Astrocyte of the spinal cord (primary cell): ENCODE results near the gene FOXE1.

Experiments used
- DNase-seq: peaks from one replicate; pipeline ENCODE4 v3.0.0; 2011; ENCODE audit warnings: low read depth, low spot score
- H3K4me3 ChIP-seq: 2 replicates; pipeline ENCODE4 v1.5.1; 2011; ENCODE audit warnings: low read depth, mild to moderate bottlenecking, low read length, moderate library complexity
- CTCF ChIP-seq: IDR thresholded peaks from 2 replicates; pipeline ENCODE4 v1.5.1; 2012; ENCODE audit warnings: low read depth, mild to moderate bottlenecking, low read length, inconsistent platforms
- in situ Hi-C: cut with HindIII; loops from 2 replicates; pipeline ENCODE4 v1.10.0; 2017; ENCODE audit warnings: low sequenced_read_pairs

Gene FOXE1

GRCh38 chr9:97860451-97861147 is 7.6 kb downstream of the FOXE1 start:
- H3K4me3 ChIP-seq, result no peak overlapping the region
- in situ Hi-C loops, result no loop called here
- no peak for TF ChIP-seq CTCF
- no peak for DNase-seq

GRCh38 chr9:97861148-97861475 is 8.1 kb downstream of the FOXE1 start:
- in situ Hi-C loops, result no loop called here
- no peak for TF ChIP-seq CTCF
- no peak overlapping the region for H3K4me3 ChIP-seq
- DNase-seq, result no peak

- in situ Hi-C loops, result no loop called here
- no peak overlapping the region for H3K4me3 ChIP-seq
- no peak for TF ChIP-seq CTCF
- DNase-seq, result no peak
Measured at GRCh38 chr9:97863314-97863713, 10.3 kb downstream of the FOXE1 start.

GRCh38 chr9:97864396-97864795 is 11.4 kb downstream of the FOXE1 start:
- TF ChIP-seq CTCF, result no peak
- no peak overlapping the region for H3K4me3 ChIP-seq
- in situ Hi-C loops, result no loop called here
- no peak for DNase-seq

GRCh38 chr9:97866300-97866699 is 13.3 kb downstream of the FOXE1 start:
- in situ Hi-C loops, result no loop called here
- H3K4me3 ChIP-seq, result no peak overlapping the region
- no peak for TF ChIP-seq CTCF
- DNase-seq, result no peak

GRCh38 chr9:97866848-97867247 is 13.8 kb downstream of the FOXE1 start:
- H3K4me3 ChIP-seq, result no peak overlapping the region
- in situ Hi-C loops, result no loop called here
- no peak for DNase-seq

More at GRCh38 chr9:97866848-97867247, 13.8 kb downstream of the FOXE1 start:
- no peak for TF ChIP-seq CTCF
